Caco-2 (cell line): ENCODE measurements around the gene TAMALIN. TPM values are rescaled to one million over a fixed set of nuclear protein-coding genes. Genes with fewer than 3 reads are reported as not detected.

Experiments
- BruUV-seq: library from RNA; stranded (reverse); fragments of 400-500 nt; replicated peaks from 2 replicates; lab custom pipeline; 2021; lab: Mats Ljungman, UMichigan
- CTCF ChIA-PET: fragments of 300-600 bp; sonication (Branson Sonifier 250); formaldehyde crosslinking; loops from one replicate; lab custom pipeline; 2022; ENCODE audit warnings: antibody characterized with exemption; lab: Charles Lee
- POLR2A ChIA-PET: fragments of 300-600 bp; sonication (Branson Sonifier 250); formaldehyde crosslinking; loops from one replicate; lab custom pipeline; 2022; ENCODE audit warnings: antibody characterized with exemption; lab: Charles Lee
- DNase-seq, 2 experiments: peaks; one replicate each; pipeline versions ENCODE4 v3.0.0 to v3.0.0-alpha.2; 2020 to 2022
- H3K27me3 ChIP-seq: replicated peaks from 2 replicates; pipeline ENCODE4 v1.6.0; 2011; ENCODE audit warnings: low read length; ENCODE audit not compliant: control insufficient read depth, insufficient read depth
- H3K36me3 ChIP-seq: 2 replicates; pipeline ENCODE4 v1.5.1; 2011; ENCODE audit warnings: low read length; ENCODE audit not compliant: control insufficient read depth, insufficient read depth
- H3K4me1 ChIP-seq: fragments of 250-450 bp; sonication (Bioruptor Pico); 2 replicates; pipeline ENCODE4 v1.5.1; 2020; ENCODE audit warnings: mild to moderate bottlenecking
- H3K4me3 ChIP-seq: 2 replicates; pipeline ENCODE4 v1.5.1; 2011; ENCODE audit warnings: low read depth, mild to moderate bottlenecking, control low read depth, low read length
- H3K9me3 ChIP-seq: fragments of 250-450 bp; sonication (Bioruptor Pico); 2 replicates; pipeline ENCODE4 v1.5.1; 2020; ENCODE audit warnings: mild to moderate bottlenecking, moderate library complexity
- H3K27ac Mint-ChIP-seq: one replicate; pipeline ENCODE4 v1.8.0; 2022; ENCODE audit warnings: mixed read lengths; ENCODE audit not compliant: unreplicated experiment
- H3K27me3 Mint-ChIP-seq: one replicate; pipeline ENCODE4 v1.8.0; 2022; ENCODE audit warnings: mixed read lengths; ENCODE audit not compliant: insufficient read depth, unreplicated experiment
- H3K36me3 Mint-ChIP-seq: one replicate; pipeline ENCODE4 v1.8.0; 2022; ENCODE audit warnings: mild to moderate bottlenecking, mixed read lengths; ENCODE audit not compliant: insufficient read depth, unreplicated experiment
- H3K4me1 Mint-ChIP-seq: one replicate; pipeline ENCODE4 v1.8.0; 2022; ENCODE audit warnings: low read depth, mixed read lengths; ENCODE audit not compliant: unreplicated experiment
- H3K4me3 Mint-ChIP-seq: one replicate; pipeline ENCODE4 v1.8.0; 2022; ENCODE audit warnings: mild to moderate bottlenecking, moderate library complexity, mixed read lengths; ENCODE audit not compliant: unreplicated experiment
- H3K9me3 Mint-ChIP-seq: one replicate; pipeline ENCODE4 v1.8.0; 2022; ENCODE audit warnings: mixed read lengths; ENCODE audit not compliant: unreplicated experiment
- CTCF ChIP-seq, 2 experiments: fragments of 200-600 bp in 1 of 2; IDR thresholded peaks; 1 replicate in 1 of 2; 2 replicates in 1 of 2; pipeline versions ENCODE4 v1.5.1 to v1.8.0; 2011 to 2022; ENCODE audit warnings: antibody characterized with exemption in 1 of 2, control low read depth in 1 of 2, inconsistent platforms in 1 of 2, low read depth in 1 of 2, low read length in 1 of 2, mild to moderate bottlenecking in 1 of 2, moderate library complexity in 1 of 2; ENCODE audit not compliant: insufficient read depth in 1 of 2, severe bottlenecking in 1 of 2, unreplicated experiment in 1 of 2
- intact Hi-C: fragments of 100-400 bp; cut with micrococcal nuclease; formaldehyde crosslinking; loops from one replicate; pipeline ENCODE4 v1.10.0; 2022; ENCODE audit not compliant: unreplicated experiment
- total RNA-seq: library from RNA; stranded (reverse); gene quantifications from 2 replicates; pipeline ENCODE4 v1.2.3, GENCODE V29; 2022

The TAMALIN gene
- total RNA-seq, 1 experiment from 2014 or later, result 4.1 TPM

GRCh38 chr12:52015532-52016041, 8.8 kb downstream of the TAMALIN start:
- H3K4me1 Mint-ChIP-seq, result peaks cover 19% of the 10 kb centered on the region
- ChIA-PET POLR2A (no interaction called here), CTCF (no interaction called here)
- intact Hi-C loops, result no loop called here
- H3K27me3 Mint-ChIP-seq, result no peaks in the 10 kb centered on the region
- no peak for TF ChIP-seq CTCF (IDR thresholded peaks at IDR 0.05; ENCODE audit: insufficient read depth in 1 of 2, low read depth in 1 of 2, low read length in 1 of 2, severe bottlenecking in 1 of 2, unreplicated experiment in 1 of 2)
- H3K9me3 Mint-ChIP-seq, result no peaks in the 10 kb centered on the region
- no peak overlapping the region for H3K4me3 Mint-ChIP-seq
- Histone ChIP-seq H3K36me3 (no peaks in the 10 kb centered on the region), H3K4me3 (no peak overlapping the region), H3K4me1 (peaks cover 2% of the 10 kb centered on the region; the same call in 1 of the 2 replicates), H3K9me3 (no peaks in the 10 kb centered on the region), H3K27me3 (no peaks in the 10 kb centered on the region)
- BruUV-seq, result no TSS peak
- H3K36me3 Mint-ChIP-seq, result peaks cover 12% of the 10 kb centered on the region
- H3K27ac Mint-ChIP-seq, result no peak overlapping the region
- DNase-seq, result no peak

GRCh38 chr12:52018433-52019112, 11.8 kb downstream of the TAMALIN start:
- CTCF ChIA-PET, result interaction anchor here (0.8 to 6.0 kb wide), 5 partner anchors 9 to 125 kb away, joined by 3 to 51 read pairs (median 4); no protein-coding TSS in a partner anchor
- H3K27me3 ChIP-seq, result no peaks in the 10 kb centered on the region
- H3K9me3 ChIP-seq, result no peaks in the 10 kb centered on the region
- no peak for DNase-seq
- no peak overlapping the region for H3K4me3 Mint-ChIP-seq
- peak overlapping the region; percentile 0 for H3K27ac Mint-ChIP-seq
- POLR2A ChIA-PET, result interaction anchor here (0.6 kb wide), 1 partner anchor 887 kb away, joined by 4 read pairs; no protein-coding TSS in a partner anchor
- H3K9me3 Mint-ChIP-seq, result no peaks in the 10 kb centered on the region
- no TSS peak for BruUV-seq
- peaks cover 7% of the 10 kb centered on the region; the same call in 1 of the 2 replicates for H3K4me1 ChIP-seq
- peaks cover 17% of the 10 kb centered on the region for H3K36me3 Mint-ChIP-seq
- TF ChIP-seq CTCF (IDR thresholded peaks at IDR 0.05; ENCODE audit: insufficient read depth in 1 of 2, low read depth in 1 of 2, low read length in 1 of 2, severe bottlenecking in 1 of 2, unreplicated experiment in 1 of 2), result no peak
- H3K27me3 Mint-ChIP-seq, result no peaks in the 10 kb centered on the region
- intact Hi-C loops, result no loop called here
- H3K4me3 ChIP-seq, result no peak overlapping the region
- H3K36me3 ChIP-seq, result no peaks in the 10 kb centered on the region
- peaks cover 22% of the 10 kb centered on the region for H3K4me1 Mint-ChIP-seq

GRCh38 chr12:52019113-52019770, 12.5 kb downstream of the TAMALIN start:
- no peak for TF ChIP-seq CTCF (IDR thresholded peaks at IDR 0.05; ENCODE audit: insufficient read depth in 1 of 2, low read depth in 1 of 2, low read length in 1 of 2, severe bottlenecking in 1 of 2, unreplicated experiment in 1 of 2)
- no peaks in the 10 kb centered on the region for H3K27me3 ChIP-seq
- H3K9me3 ChIP-seq, result no peaks in the 10 kb centered on the region
- H3K36me3 ChIP-seq, result no peaks in the 10 kb centered on the region
- H3K4me1 ChIP-seq, result peaks cover 7% of the 10 kb centered on the region; the same call in 1 of the 2 replicates
- CTCF ChIA-PET, result interaction anchor here (0.6 to 6.0 kb wide), 9 partner anchors 9 to 125 kb away, joined by 3 to 54 read pairs (median 5); no protein-coding TSS in a partner anchor
- intact Hi-C loops, result no loop called here
- H3K4me1 Mint-ChIP-seq, result peaks cover 22% of the 10 kb centered on the region
- DNase-seq, result no peak
- no peaks in the 10 kb centered on the region for H3K9me3 Mint-ChIP-seq
- POLR2A ChIA-PET, result interaction anchor here (0.6 kb wide), 1 partner anchor 886 kb away, joined by 4 read pairs; no protein-coding TSS in a partner anchor
- H3K36me3 Mint-ChIP-seq, result peaks cover 17% of the 10 kb centered on the region
- H3K4me3 ChIP-seq, result no peak overlapping the region
- peak overlapping the region; percentile 0 for H3K27ac Mint-ChIP-seq
- no TSS peak for BruUV-seq
- H3K27me3 Mint-ChIP-seq, result no peaks in the 10 kb centered on the region
- no peak overlapping the region for H3K4me3 Mint-ChIP-seq
